ENCODE results near the gene OR4K5. TPM values are rescaled to one million over a fixed set of nuclear protein-coding genes. Genes with fewer than 3 reads are reported as not detected.

The OR4K5 gene
- total and polyA plus RNA-seq, 10 of the 15 experiments (the other 5 are each of a cell fraction or from before 2014, with no cell fraction given): not detected

DNA sequence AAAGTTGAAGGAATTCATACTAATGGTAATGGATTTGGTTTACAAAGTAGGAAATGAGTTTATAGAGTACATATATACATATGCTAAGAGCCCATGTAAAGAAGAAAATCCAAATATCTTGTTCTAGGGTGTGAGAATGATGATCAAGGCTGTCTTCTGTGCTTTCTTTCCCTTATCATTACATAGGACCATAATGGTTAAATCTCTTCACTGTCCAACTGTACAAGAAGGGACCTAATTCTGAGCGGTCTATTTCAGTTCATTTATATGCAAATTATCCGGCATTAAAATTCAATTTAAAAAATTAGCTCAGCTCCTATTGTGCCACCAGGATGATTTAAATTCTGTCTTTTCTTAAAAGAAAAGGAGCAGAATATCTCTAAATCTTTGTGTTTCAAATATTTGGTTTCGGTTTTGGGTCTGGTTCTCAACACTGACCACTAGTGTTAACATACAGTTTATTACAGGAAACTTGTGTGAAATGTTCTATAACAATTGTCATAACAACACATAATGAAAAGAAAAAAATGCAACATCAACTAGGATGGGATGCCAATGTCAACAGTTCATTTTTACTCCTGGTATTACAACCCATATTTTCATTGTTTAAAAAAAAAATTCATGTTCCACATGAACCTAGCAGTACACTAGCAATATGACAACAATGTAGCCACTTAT lies 27.1 kb downstream of the OR4K5 start:
- ChIA-PET POLR2A (no interaction called here), RAD21 (ENCODE audit: unreplicated experiment) (no interaction called here), CTCF (no interaction called here), SMC1A (ENCODE audit: uncharacterized antibody, unreplicated experiment) (no interaction called here)
- no peak overlapping the region for H3K9ac ChIP-seq (ENCODE audit: control insufficient read depth, insufficient read depth, low read length)
- no peaks in the 10 kb centered on the region for H3K27me3 ChIP-seq (replicated peaks in 1 of 2; ENCODE audit: control insufficient read depth in 2 of 2, insufficient read depth in 2 of 2, low read length in 1 of 2)
- no peak for ATAC-seq
- H4K20me1 ChIP-seq (ENCODE audit: control insufficient read depth, insufficient read depth): no peaks in the 10 kb centered on the region
- FAIRE-seq: no peak
- no peak for DNase-seq (ENCODE audit: low read depth, low spot score)
- in situ Hi-C loops (cut with MboI) (no loop called here), intact Hi-C loops (cut with micrococcal nuclease; ENCODE audit: unreplicated experiment) (no loop called here)
- BruUV-seq (replicated peaks): no TSS peak
- no peaks in the 10 kb centered on the region for H3K79me2 ChIP-seq (ENCODE audit: control insufficient read depth, insufficient read depth, low read length)
- TF ChIP-seq SPI1 (IDR thresholded peaks at IDR 0.05; ENCODE audit: borderline replicate concordance, insufficient read depth, low read depth, low read length) (no peak), PKNOX1 (IDR thresholded peaks at IDR 0.05) (no peak), ZNF622 (IDR thresholded peaks at IDR 0.05) (no peak), TBL1XR1 (IDR thresholded peaks at IDR 0.05; ENCODE audit: low read depth, low read length) (no peak), POLR2AphosphoS5 (IDR thresholded peaks at IDR 0.05; ENCODE audit: low read length) (no peak), ASH2L (IDR thresholded peaks at IDR 0.05; ENCODE audit: borderline replicate concordance, low read depth) (no peak), E2F8 (IDR thresholded peaks at IDR 0.05; ENCODE audit: low read depth, partially characterized antibody) (no peak), CREM (IDR thresholded peaks at IDR 0.05; ENCODE audit: low read depth) (no peak), PAX5 (IDR thresholded peaks at IDR 0.05; ENCODE audit: borderline replicate concordance, low read depth, low read length) (no peak), NR2F1 (conservative IDR thresholded peaks at IDR 0.05) (no peak), EED (IDR thresholded peaks at IDR 0.05; ENCODE audit: low read depth) (no peak), NFYA (IDR thresholded peaks at IDR 0.05; ENCODE audit: borderline replicate concordance, low read depth, low read length) (no peak), ZZZ3 (IDR thresholded peaks at IDR 0.05; ENCODE audit: control insufficient read depth, insufficient read length, low read depth) (no peak), KDM1A (IDR thresholded peaks at IDR 0.05; ENCODE audit: borderline replicate concordance) (no peak), KLF5 (IDR thresholded peaks at IDR 0.05; ENCODE audit: partially characterized antibody) (no peak)
- TF ChIP-seq, protein P1, sequence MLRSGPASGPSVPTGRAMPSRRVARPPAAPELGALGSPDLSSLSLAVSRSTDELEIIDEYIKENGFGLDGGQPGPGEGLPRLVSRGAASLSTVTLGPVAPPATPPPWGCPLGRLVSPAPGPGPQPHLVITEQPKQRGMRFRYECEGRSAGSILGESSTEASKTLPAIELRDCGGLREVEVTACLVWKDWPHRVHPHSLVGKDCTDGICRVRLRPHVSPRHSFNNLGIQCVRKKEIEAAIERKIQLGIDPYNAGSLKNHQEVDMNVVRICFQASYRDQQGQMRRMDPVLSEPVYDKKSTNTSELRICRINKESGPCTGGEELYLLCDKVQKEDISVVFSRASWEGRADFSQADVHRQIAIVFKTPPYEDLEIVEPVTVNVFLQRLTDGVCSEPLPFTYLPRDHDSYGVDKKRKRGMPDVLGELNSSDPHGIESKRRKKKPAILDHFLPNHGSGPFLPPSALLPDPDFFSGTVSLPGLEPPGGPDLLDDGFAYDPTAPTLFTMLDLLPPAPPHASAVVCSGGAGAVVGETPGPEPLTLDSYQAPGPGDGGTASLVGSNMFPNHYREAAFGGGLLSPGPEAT (IDR thresholded peaks at IDR 0.05; ENCODE audit: low read depth): no peak
- no peak overlapping the region for H3K4me2 ChIP-seq (ENCODE audit: control insufficient read depth, insufficient read depth)
- no peak overlapping the region for H3K4me3 ChIP-seq
- no peak overlapping the region for H2AFZ ChIP-seq (ENCODE audit: control insufficient read depth, low read depth, low read length)
- no peak overlapping the region for H3K27ac ChIP-seq (ENCODE audit: control insufficient read depth, insufficient read depth)
- 67% methylated on average over 3 of the region's 3 CpGs for WGBS (ENCODE audit: insufficient coverage, insufficient replicate concordance, low lambda C conversion rate, missing lambda C conversion rate)
- H3K4me1 ChIP-seq (ENCODE audit: control insufficient read depth, insufficient read depth, low read length): no peaks in the 10 kb centered on the region
- H3K9me3 ChIP-seq (replicated peaks; ENCODE audit: control insufficient read depth, insufficient read depth, low read length): no peaks in the 10 kb centered on the region
- no peaks in the 10 kb centered on the region for H3K36me3 ChIP-seq (ENCODE audit: control insufficient read depth in 2 of 2, insufficient read depth in 2 of 2, low read length in 1 of 2)
